NCI-H1436 treated with DMSO at 0.1 percent for 48 hours (cell line): ENCODE data around the gene RGS11.

ENCODE experiments used
- DNase-seq: peaks from one replicate; lab custom pipeline; 2025; lab: John Stamatoyannopoulos, UW

RGS11 gene

DNA sequence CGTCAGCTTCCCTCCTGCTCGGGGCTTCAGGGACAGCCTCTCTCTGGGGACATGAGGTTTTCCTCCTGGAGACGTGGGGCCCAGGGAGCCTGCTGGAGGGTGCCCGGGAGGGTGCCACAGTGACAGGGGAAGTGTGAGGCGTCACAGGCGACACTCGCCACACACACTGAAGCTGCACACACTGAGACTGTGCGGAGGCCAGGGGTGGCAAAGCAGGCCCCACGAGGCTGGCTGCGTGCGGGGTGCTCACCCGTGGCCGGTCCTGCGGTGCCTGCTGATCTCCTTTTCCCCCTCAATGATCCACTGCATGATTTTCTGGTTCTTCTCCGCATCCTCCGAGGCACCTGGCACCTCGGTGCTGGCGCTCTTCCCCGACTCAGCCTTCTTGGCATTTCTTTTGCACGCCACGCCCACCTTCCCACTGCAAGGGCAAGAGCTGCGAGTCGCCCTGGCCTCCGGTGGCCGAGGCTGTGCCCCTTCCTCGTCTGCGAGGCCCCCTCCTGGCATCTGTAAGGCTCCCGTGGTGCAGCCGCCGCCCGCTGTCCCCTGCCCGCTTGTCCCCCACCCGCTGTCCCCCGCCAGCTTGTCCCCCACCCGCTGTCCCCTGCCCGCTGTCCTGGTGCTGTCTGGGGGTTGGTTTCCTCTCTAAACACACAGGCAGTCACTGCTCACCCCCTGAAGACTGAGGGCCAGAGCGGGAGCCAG is 21.2 kb upstream of the RGS11 start:
- no peak for DNase-seq

DNA sequence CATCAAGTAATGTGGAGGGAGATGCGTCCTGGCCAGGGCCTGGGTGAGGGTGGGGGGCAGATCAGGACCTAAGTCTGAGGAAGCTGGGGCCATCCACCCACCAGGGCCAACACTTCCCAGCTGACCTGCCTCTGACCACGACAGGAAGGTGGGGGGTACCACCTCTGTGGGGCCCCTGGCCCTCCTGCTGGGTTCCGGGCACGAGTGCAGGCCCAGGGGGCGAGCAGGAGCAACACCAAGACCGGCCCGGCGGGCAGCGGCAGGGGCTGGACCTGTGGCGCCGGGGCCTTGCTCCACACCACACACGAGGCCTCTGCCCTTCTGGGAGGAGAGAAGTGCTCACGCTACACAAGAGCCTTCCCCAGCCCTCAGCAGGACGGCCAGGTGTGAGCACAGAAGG is 20.5 kb upstream of the RGS11 start:
- DNase-seq = no peak

DNA sequence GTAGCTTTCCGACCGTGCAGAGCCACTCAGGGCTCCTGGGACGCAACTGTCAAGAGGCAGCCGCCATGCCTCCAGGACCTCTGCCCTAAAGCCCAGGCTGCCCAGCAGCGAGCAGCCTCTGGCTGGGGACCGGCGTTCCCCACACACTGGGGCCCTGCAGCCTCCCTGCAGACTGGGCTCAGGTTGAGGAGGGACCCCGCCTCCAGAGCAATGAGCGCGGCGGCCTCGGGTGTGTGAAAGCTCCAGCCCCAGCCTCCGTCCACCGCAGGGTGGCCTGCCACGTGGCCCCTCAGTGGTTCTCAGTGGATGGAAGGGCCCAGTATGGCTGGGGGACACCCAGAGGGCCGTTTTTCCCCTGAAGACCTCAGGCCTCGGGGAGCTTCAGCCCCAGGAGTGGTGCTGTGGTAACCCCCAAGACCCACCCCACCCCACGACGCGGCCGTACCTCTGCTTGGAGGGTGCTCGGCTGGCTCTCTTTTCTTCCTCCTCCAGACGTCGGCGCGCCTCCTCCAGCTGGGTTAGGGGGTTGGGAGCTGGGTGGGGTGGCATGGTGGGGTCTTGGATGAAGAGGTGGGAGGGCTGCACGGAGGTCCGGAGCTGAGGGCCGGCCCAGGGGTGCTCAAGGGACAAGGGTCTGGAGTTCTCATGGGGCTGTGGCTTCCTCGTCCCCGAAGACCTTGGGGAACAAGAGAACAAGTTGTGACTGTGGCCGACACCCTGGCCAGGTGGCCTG is 17.5 kb upstream of the RGS11 start:
- no peak for DNase-seq

DNA sequence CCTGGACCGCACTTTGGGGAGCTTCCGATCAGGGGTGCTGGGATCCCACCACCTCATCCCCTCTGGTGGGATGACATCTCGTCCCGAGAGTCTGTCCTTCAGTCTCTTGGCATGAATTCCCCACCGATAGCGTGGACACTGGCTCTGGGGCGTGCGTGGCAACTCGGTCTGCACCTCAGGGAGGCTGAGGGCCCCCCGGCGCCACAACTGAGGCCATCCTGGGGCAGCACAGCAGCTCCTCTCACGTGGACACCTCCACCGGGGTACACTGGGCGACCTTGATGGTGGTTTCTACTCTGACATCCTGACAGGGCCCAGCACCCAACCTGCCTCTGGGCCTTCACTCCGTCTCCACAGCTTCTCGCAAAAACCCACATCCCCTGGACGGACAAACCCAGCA is 15.8 kb upstream of the RGS11 start:
- no peak for DNase-seq

DNA sequence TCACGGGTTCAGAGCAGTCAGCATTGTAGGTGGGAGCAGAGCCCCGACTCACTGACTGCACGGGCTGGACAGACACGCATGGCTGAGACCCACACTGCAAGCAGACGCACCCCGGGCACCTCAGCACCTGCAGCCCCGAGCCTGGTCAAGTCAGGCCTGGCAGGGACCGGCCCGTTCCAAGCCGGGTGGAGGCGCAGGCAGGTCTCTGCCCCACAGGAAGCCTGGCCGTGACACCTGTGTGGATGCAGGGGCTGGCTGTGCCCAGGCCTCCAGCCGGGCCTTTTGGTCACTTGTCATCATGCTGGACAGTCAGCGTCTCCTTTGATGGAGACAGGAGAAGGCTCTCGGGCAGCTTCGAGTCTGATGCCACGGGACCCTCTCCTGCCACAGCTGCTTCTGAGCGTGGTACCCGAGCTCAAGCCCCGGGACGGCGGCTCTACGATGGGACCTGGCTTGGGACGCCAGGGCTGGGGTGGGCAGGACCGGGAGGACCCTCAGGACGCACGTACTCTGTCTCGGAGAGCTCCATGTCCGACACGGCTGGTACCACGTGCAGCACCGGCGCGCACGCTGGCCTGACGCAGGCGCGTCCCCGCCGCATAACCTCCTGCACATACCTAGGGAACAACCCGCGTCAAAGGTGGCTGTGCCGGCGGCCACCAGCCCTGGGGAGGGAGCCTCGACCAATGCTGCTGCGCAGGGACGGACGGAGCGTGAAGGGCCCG is 15.1 kb upstream of the RGS11 start:
- DNase-seq = no peak

DNA sequence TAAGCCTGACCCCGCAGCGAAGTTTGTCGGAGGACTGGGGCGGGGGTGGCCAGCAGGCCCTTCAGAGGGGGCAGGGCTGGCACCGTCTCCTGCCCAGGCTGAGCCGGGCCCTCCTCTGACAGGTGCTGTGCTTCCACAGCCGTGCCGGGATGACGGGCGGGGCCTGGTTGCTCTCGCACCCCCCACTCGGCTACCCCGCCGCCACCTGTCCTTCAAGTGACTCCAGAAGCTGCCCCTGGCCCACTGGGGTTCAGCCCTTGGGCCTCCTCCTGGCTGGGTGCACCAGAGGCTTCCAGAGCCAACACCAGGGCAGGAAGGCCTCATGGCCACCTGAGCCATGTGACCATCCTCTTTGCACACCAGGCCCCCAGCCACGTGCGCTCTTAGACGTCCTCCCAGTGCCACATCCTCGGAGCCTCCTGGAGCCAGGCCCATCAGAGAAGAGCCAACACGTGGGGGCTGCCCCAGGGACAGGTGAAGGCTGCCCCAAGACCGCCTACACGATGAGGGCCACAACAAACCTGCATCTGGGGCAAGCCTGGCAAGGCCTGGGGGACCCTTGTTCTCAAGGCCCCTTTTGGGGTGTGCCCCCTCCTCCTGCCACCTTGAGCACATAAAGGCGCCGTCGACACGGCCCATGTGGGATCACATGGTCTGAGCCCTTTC is 14.4 kb upstream of the RGS11 start:
- no peak for DNase-seq

DNA sequence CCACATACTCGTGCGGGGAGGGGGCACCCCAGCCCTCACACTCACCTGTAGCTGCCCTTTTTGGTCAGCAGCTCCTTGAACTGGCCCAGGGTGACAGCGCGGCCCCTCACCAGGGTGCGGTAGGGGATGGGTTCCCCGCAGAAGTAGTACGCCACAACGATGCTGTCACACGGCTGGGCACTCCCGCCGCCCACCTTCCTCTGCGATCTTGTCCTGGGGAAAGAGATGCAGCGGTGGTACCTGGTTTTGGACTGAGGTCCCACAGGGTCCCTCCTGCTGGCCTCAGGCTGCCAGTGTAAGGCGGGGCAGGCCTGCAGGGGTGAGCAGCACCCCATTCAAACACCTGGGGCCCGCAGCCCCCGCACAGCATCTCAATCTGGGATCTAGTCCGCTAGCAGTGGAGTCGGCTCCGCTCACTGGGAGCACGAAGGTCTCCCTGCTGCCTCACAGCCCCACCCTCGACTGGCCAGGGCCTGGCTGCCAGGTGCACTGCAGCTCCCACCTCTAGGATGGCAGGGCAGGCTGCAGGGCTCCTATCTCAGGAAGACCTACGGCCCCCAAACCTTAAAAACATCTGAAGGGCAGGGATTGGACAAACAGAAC is 13.8 kb upstream of the RGS11 start:
- DNase-seq = no peak

DNA sequence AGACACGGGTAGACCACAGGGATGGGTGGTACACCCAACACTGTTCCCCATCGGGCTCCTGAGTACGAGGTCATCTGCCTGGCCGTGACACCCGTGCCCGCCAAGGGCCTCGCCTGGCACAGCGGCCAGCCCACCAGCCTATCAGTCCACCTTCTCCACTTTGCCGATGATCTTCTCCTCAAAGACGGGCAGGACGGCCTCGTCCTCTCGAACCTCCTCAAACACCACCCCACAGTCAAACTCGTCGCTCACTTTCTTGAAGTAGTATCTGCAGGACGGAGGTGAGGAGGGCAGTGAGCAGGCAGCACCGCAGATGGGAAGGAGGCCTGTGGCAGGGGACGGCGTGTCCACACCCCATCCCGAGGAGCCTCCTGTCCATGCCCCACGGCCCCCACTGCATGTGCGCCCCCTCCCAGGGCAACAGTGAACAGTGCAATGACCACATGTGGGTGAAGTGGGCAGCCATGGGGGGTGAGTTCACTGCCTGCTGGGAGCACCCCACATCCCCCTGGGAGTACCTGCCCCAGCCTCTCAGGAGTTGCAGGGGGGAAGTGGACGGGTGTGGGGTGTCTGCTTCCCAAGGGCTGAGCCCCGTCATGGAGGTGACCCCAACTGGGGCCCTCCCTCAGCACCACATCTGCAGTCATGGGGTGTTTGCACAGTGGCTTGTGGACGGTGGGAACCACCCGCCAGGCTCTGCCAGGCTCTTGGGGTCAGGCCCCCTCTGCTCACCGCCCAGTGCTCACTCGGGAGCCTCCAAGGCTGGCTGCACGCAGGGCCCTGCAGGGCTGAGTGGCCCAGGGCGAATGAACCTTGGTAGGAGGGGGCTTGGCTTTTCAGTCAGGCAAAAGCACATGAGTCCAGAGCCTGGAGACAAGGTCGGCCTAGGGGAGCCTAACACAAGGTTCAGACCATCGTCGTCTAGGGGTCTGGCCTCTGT is 12.5 kb upstream of the RGS11 start:
- DNase-seq = no peak

DNA sequence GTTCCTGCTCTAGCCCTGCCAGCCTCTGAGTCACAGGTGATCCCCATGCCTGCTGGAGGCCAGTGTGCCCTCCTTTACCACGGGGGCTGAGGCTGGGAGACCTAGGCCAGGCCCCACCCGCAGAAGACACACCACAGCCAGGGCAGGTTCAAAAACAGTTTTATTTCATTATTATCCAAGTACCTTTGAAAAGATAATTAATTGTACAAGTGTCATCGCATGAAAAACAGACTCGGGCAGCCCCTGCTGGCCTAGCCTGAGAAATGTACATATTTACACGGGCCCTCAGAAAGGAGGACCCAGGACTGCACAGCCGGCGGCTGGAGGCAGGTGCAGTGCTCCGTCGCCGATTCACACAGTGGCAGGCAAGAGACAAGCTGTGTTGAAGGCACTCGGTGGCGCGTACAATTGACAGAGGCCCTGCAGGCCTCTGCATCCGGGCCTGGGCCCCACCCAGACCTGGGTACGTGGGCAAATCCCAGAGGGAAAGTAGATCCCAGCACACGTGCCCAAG is 11.6 kb upstream of the RGS11 start:
- DNase-seq = peak; percentile 14

DNA sequence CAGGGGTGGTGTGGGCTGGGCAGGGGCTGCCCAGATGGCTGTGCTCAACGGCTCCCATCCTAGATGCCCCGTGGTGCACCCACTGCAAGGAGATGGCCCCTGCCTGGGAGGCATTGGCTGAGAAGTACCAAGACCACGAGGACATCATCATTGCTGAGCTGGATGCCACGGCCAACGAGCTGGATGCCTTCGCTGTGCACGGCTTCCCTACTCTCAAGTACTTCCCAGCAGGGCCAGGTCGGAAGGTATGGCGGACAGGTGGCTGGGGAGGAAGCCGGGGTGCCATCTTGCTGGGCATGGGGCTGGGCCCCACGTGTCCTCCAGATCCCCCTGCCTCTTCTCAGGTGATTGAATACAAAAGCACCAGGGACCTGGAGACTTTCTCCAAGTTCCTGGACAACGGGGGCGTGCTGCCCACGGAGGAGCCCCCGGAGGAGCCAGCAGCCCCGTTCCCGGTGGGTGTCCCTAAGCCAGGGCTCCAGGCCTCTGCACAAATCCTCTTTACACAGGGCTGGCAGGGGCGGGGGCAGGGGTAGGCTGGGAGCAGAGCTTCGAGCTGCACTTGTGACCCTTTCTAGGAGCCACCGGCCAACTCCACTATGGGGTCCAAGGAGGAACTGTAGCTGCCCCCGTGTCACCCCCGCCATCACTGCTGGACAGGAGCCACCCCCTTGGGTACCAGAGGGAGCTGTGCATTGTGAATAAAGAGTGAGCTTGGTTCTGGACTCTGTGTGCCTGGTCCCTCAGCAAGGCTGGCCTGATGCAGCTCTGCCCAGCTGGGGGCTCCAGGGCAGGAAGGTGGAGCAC is 10.9 kb upstream of the RGS11 start:
- DNase-seq = no peak

DNA sequence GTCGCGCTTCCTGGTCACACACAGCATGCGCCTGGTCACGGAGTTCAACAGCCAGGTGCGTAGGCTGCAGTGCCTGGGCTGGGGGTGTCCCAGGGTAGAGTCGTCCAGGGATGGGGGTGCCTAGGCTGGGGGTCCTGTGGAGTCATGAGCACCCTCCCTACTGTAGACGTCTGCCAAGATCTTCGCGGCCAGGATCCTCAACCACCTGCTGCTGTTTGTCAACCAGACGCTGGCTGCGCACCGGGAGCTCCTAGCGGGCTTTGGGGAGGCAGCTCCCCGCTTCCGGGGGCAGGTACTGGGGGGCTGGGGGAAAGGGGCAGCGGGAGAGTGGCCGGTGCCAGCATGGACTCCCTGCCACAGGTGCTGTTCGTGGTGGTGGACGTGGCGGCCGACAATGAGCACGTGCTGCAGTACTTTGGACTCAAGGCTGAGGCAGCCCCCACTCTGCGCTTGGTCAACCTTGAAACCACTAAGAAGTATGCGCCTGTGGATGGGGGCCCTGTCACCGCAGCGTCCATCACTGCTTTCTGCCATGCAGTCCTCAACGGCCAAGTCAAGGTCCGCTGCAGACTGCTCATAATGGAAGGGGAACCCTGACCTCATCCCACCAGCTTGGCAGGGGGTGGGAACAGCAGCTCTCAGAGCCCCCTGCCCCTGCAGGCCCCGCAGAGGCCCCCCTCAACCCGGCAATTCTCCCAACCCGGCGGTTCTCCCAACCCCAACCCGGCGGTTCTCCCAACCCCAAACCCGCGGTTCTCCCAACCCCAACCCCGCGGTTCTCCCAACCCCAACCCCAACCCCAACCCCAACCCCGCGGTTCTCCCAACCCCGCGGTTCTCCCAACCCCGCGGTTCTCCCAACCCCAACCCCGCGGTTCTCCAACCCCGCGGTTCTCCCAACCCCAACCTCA is 9.7 kb upstream of the RGS11 start:
- no peak for DNase-seq

DNA sequence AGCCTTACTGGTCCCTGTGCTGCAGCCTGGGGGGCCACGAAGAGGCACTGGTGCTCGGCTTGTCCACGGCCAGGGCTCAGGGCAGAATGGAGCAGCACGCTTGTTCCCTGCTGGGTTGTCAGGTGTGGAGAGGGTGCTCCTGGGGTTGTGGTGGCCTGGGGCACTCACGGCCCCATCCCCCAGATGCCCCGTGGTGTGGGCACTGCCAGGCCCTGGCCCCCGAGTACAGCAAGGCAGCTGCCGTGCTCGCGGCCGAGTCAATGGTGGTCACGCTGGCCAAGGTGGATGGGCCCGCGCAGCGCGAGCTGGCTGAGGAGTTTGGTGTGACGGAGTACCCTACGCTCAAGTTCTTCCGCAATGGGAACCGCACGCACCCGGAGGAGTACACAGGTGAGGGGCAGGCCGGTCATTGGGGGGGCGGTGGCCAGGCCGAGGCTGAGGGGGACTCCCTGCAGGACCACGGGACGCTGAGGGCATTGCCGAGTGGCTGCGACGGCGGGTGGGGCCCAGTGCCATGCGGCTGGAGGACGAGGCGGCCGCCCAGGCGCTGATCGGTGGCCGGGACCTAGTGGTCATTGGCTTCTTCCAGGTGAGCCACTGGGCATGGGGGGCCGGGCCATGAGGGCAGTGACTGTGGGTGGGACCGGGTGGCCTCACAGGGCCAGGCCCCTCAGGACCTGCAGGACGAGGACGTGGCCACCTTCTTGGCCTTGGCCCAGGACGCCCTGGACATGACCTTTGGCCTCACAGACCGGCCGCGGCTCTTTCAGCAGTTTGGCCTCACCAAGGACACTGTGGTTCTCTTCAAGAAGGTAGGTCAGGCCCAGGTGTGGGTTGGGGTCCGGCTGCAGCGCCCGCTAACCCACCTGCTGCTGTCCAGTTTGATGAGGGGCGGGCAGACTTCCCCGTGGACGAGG is 8.7 kb upstream of the RGS11 start:
- DNase-seq = no peak

DNA sequence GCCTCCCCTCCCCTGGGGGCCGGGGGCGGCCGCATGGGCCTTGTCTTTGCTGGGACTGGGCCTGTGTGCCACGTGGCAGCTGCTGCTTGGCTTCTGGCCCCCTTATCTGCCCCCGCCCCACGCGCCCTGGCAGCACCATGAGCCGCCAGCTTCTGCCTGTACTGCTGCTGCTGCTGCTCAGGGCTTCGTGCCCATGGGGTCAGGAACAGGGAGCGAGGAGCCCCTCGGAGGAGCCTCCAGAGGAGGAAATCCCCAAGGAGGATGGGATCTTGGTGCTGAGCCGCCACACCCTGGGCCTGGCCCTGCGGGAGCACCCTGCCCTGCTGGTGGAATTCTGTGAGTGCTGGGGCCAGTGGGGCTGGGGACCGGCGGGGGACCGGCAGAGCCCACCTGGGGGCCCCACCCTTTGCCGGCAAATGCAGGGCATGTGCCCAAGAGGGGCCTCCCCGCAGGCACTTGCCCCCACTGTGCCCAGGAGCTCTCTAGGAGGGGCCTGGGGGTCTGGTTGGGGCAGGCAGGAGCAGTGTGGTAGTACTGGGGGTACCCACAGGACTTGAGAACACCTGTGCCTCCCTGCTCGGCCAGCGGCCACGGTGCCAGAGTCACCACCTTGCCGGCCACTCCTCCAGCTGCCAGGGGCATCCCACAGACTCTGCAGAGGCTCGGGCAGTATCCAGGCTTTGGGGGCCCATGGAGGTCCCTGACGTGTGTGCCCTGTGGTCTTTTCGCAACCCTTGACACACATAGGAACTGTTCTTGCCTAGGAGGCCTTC is 7.5 kb upstream of the RGS11 start, which contains the start of gene PDIA2:
Gene PDIA2, plus strand, starts transcription at position 132 of the 773 bp plus-strand sequence. Its CDS starts 6 bp downstream, at position 138.
- no peak for DNase-seq

DNA sequence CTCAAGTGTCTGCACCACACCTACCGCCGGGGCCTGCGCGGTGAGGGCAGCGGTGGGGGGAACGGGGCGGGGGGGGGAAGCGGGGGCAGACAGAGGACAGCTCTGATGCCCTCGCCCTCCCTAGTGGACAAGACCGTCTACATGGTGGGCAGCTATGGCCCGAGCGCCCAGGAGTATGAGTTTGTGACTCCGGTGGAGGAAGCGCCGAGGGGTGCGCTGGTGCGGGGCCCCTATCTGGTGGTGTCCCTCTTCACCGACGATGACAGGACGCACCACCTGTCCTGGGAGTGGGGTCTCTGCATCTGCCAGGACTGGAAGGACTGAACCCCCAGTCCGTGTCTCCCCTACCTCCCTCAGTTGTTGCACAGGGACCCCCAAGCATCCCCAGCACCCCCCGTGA is 6.7 kb upstream of the RGS11 start:
- no peak for DNase-seq

DNA sequence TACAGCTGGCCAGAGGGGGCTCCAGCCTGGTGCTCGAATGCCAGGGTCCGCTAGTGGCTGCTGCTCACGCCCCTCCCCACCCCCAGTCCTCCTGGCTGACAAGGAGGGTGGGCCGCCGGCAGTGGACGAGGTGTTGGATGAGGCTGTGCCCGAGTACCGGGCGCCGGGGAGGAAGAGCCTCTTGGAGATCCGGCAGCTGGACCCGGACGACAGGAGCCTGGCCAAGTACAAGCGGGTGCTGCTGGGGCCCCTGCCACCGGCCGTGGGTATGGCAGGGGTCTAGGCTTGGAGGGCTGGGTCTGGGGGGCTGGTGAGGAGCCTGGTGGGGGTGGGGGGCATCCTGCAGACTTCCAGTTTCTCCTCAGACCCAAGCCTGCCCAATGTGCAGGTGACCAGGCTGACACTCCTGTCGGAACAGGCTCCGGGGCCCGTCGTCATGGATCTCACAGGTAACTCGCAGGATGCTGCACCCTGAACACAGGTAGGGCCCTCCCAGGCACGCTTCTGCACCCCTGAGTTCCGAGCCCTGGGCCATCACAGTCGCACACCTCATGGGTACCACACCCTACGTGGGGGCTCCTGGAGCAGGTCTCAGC is 6.0 kb upstream of the RGS11 start:
- DNase-seq = no peak

DNA sequence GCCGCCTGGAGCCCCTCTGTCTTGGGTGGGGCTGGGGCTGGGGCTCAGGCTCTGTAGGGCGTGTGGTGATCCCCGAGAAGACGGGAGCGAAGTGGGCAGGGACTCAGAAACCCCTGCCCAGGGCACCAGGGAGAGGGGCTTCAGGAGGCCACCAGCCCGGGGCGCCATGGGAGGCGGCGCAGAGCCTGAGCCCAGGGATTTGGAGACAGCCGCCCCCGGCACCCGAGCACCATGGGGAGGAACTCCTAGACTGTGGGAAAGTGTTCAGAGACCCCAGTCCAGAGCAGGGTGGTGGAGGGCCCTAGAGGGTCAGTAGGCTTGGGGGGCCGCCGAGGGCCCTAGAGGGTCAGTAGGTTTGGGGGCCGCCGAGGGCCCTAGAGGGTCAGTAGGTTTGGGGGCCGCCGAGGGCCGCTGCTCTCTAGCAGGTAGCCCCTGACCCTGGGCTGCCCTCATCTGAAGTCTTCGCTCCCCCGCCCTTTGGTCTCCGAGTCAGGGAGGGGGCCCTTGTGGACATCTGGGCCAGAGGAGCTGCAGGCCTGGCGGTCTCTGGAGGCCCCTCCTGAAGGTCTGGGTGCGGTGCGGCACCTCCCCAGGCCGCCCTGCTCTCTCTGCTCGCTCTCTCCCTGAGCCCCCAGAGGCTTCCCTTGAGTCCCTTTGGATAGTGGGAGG is 5.4 kb upstream of the RGS11 start:
- no peak for DNase-seq
